Thoracic aorta (tissue), 2 donors: ENCODE data around the gene CHRNB2. TPM values are rescaled to one million over a fixed set of nuclear protein-coding genes. Genes with fewer than 3 reads are reported as not detected.

Experiments
- ATAC-seq: fragments of 150-250 bp; one replicate; pipeline ENCODE4 v1.8.0; 2017; ENCODE audit warnings: low read depth; ENCODE audit not compliant: insufficient number of reproducible peaks, low FRiP score
- DNase-seq: peaks from one replicate; pipeline ENCODE4 v3.0.0-alpha.2; 2020; ENCODE audit warnings: low spot score
- H3K27ac ChIP-seq, 2 donors: fragments of 200-600 bp; sonication (generic); 1 replicate in 1 of 2; 2 replicates in 1 of 2; pipeline ENCODE4 v1.5.1; 2016; ENCODE audit warnings: mild to moderate bottlenecking in 2 of 2, moderate library complexity in 2 of 2
- H3K27me3 ChIP-seq: fragments of 200-600 bp; sonication (generic); replicated peaks from 2 replicates; pipeline ENCODE4 v1.6.0; 2016; ENCODE audit warnings: mild to moderate bottlenecking; ENCODE audit not compliant: insufficient read depth
- H3K36me3 ChIP-seq: fragments of 200-600 bp; sonication (generic); one replicate; pipeline ENCODE4 v1.5.1; 2016
- H3K4me1 ChIP-seq, 2 donors: fragments of 200-600 bp; sonication (generic); 1 replicate in 1 of 2; 2 replicates in 1 of 2; pipeline versions ENCODE4 v1.5.1 to v1.6.0; 2016; ENCODE audit warnings: low read depth in 2 of 2, mild to moderate bottlenecking in 1 of 2; ENCODE audit not compliant: control insufficient read depth in 1 of 2
- H3K4me3 ChIP-seq: fragments of 200-600 bp; sonication (generic); 2 replicates; pipeline ENCODE4 v1.5.1; 2016; ENCODE audit warnings: mild to moderate bottlenecking
- H3K9me3 ChIP-seq: fragments of 200-600 bp; sonication (generic); 2 replicates; pipeline ENCODE4 v1.5.1; 2016
- CTCF ChIP-seq: fragments of 200-600 bp; sonication (generic); IDR thresholded peaks from one replicate; pipeline ENCODE4 v1.5.1; 2019; ENCODE audit warnings: antibody characterized with exemption
- total RNA-seq, 2 donors: library from RNA; depleted of rRNA; stranded (reverse); fragments of >200 nt; gene quantifications; one replicate each; pipeline versions ENCODE4 v1.1.0 to v1.2.3, GENCODE V29; 2016

CHRNB2 gene
- total RNA-seq, 2 donors from 2014 or later, result not detected

- Histone ChIP-seq H3K9me3 (no peaks in the 10 kb centered on the region), H3K4me3 (peak overlapping the region; percentile 99), H3K36me3 (no peaks in the 10 kb centered on the region), H3K4me1 (peaks cover 25 to 28% of the 10 kb centered on the region in 2 donors), H3K27me3 (no peaks in the 10 kb centered on the region), H3K27ac (peak overlapping the region; percentile 96 to 98)
- ATAC-seq, result no peak
- DNase-seq, result no peak
- no peak for TF ChIP-seq CTCF
These were observed 42.1 kb downstream of the CHRNB2 start for GRCh38 chr1:154609398-154610380.

GRCh38 chr1:154611150-154611862, 43.7 kb downstream of the CHRNB2 start:
- ATAC-seq (no peak), DNase-seq (no peak)
- no peak overlapping the region for H3K27ac ChIP-seq

GRCh38 chr1:154614247-154614646, 46.7 kb downstream of the CHRNB2 start:
- TF ChIP-seq CTCF, result no peak
- Histone ChIP-seq H3K4me3 (no peak overlapping the region), H3K36me3 (no peaks in the 10 kb centered on the region), H3K27ac (no peak overlapping the region), H3K9me3 (no peaks in the 10 kb centered on the region), H3K27me3 (no peaks in the 10 kb centered on the region), H3K4me1 (peaks cover 2 to 4% of the 10 kb centered on the region in 2 donors)
- ATAC-seq (no peak), DNase-seq (no peak)

More at GRCh38 chr1:154611150-154611862, 43.7 kb downstream of the CHRNB2 start:
- no peaks in the 10 kb centered on the region for H3K36me3 ChIP-seq
- no peaks in the 10 kb centered on the region for H3K9me3 ChIP-seq
- H3K4me1 ChIP-seq, result peaks cover 10 to 12% of the 10 kb centered on the region in 2 donors
- H3K4me3 ChIP-seq, result no peak overlapping the region
- no peaks in the 10 kb centered on the region for H3K27me3 ChIP-seq
- no peak for TF ChIP-seq CTCF

- Histone ChIP-seq H3K4me3 (no peak overlapping the region), H3K27me3 (no peaks in the 10 kb centered on the region), H3K36me3 (no peaks in the 10 kb centered on the region), H3K9me3 (no peaks in the 10 kb centered on the region), H3K4me1 (no peaks in the 10 kb centered on the region), H3K27ac (no peak overlapping the region)
- TF ChIP-seq CTCF, result no peak
- no peak for ATAC-seq
- DNase-seq, result no peak
These were observed 47.3 kb downstream of the CHRNB2 start for GRCh38 chr1:154614901-154615300.

- Histone ChIP-seq H3K27ac (no peak overlapping the region), H3K4me3 (no peak overlapping the region), H3K9me3 (no peaks in the 10 kb centered on the region), H3K36me3 (no peaks in the 10 kb centered on the region), H3K4me1 (peaks cover 0 to under 1% of the 10 kb centered on the region in 2 donors), H3K27me3 (no peaks in the 10 kb centered on the region)
- DNase-seq (no peak), ATAC-seq (no peak)
- no peak for TF ChIP-seq CTCF
These were observed 47.8 kb downstream of the CHRNB2 start for GRCh38 chr1:154615411-154615810.
